HG02970 (cell line): ENCODE measurements around the gene ACCS.

Experiments
- ATAC-seq: cut with Tn5 transposase; IDR thresholded peaks from one replicate; pipeline ENCODE4 v1.9.1; 2021; ENCODE audit warnings: mild to moderate bottlenecking, moderate library complexity, moderate number of reproducible peaks; ENCODE audit not compliant: unreplicated experiment, low FRiP score

ACCS gene

DNA sequence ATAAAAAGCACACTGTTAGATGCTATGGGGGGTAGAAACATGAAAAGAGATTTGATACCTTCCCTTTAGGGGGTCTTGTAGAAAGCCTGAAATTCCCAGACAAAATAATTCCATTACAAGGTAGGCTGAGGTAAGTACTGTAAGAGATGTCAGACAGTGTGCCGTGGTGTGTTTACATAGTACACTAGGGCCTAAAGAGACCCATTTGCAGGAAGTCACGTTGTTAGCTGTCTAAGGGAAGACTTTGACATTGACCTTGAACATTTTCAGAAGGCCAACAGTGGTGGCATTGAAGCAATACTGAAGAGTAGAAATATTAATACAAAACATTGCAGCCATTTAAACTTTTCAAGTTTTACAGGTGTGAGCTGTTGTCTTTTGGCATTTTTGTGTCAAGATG, 60.2 kb downstream of the ACCS start:
- no peak for ATAC-seq

DNA sequence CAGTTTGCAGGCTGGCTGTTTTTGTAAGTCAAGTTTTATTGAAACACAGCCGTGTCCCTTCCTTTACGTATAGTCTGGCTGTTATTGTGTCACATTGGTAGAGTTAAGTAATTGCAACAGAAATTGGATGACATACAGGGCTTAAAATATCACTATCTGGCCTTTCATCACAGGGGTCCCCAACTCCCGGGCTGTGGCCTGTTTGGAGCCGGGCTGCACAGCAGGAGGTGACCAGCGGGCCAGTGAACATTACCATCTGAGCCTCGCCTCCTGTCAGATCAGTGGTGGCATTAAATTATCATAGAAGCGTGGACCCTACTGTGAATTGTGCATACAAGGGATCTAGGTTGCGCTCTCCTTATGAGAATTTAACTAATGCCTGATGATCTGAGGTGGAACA, 61.1 kb downstream of the ACCS start:
- ATAC-seq = no peak

GRCh38 chr11:44128729-44129128, 62.7 kb downstream of the ACCS start:
- ATAC-seq = no peak

GRCh38 chr11:44130751-44131150, 64.7 kb downstream of the ACCS start:
- no peak for ATAC-seq

- no peak for ATAC-seq
Observed at GRCh38 chr11:44133335-44133946, 67.4 kb downstream of the ACCS start.
